ENCODE data around the gene RGS13.

RGS13 gene

GRCh38 chr1:192627901-192628300 lies 8.0 kb upstream of the RGS13 start:
- DNase-seq: no peak

GRCh38 chr1:192628396-192629057 lies 7.4 kb upstream of the RGS13 start:
- no peak for DNase-seq

DNA sequence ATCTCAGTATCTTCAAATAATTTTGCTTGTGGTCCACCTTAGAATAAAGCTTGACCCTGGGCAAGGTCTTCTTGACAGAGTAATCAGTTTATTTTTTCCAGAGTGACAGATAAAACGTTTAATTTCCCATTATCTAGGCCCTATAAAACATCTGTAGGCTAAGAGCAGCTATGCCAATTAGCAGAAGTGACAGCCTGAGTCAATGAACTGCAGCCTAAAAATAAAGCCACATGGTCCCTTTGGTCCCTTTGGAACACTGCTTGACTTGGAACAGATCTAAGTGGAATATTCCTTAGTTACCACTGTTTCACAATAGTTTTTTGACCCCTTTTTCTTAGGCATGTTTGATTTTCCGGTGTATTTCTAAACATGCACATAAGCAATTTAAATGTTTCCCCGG lies 6.3 kb upstream of the RGS13 start:
- DNase-seq: no peak

DNA sequence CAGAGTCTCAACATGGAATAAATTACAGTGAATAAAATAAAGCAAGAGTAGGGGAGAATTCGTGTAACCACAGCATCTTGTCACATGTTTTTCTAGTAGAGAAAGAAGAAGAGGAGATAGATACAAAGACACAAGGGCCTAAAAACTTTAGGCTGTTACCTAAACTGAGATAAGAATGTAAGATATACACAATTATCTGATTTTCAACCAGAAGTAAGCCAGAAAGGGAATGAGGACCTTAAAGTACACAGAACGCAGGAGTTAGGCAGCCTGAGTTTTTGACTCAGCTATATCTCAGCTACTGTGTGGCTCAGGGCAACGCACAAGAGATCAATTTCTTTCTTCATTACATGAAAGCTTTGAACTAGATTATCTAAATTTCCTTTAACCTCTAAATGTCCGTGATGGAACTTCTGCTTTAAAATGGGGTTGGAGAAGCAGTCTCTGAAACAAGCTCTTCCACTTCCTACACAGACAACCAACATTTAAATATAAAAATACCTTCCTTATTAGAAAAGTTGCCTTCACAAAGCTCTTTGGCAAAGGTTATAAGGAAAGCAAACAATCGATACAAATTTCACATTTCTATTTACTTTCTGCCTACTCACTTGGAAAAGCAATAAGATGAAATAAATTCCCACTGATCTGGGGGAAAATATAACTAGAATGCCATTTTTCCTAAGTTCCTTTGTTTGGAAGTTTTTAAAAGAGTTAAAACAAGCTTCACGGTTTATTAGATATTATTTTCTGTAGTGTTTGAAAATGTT lies 5.2 kb upstream of the RGS13 start:
- no peak for DNase-seq

DNA sequence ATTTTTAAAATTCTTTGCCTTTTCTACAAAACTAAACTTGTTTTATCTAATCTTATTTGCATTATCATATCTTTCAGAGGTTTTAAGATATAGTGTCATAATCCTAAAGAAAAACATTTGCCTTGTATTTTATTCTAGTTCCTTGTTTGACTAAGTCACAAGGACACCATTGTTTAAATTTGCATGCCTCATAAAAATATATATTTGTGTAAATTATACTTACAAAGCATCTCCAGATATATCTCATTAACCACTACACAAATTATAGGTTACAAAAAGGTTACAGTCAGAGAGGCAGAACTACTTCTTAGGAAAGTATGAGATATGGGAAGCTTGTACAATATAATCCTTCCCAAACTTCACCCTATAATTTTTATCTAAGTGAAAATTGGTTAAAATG lies 4.2 kb upstream of the RGS13 start:
- DNase-seq: no peak

GRCh38 chr1:192632188-192632587 lies 3.8 kb upstream of the RGS13 start:
- DNase-seq: no peak

GRCh38 chr1:192632641-192633532 lies 3.1 kb upstream of the RGS13 start:
- DNase-seq: no peak

- no peak for DNase-seq
These were observed 2.3 kb upstream of the RGS13 start for GRCh38 chr1:192633533-192634253.

GRCh38 chr1:192635041-192635440 lies 906 bp upstream of the RGS13 start:
- DNase-seq: no peak

- no peak for DNase-seq
These were observed 3.8 kb downstream of the RGS13 start for GRCh38 chr1:192639607-192640368.

- DNase-seq: no peak
These were observed 16.2 kb downstream of the RGS13 start for GRCh38 chr1:192652159-192652558.

DNA sequence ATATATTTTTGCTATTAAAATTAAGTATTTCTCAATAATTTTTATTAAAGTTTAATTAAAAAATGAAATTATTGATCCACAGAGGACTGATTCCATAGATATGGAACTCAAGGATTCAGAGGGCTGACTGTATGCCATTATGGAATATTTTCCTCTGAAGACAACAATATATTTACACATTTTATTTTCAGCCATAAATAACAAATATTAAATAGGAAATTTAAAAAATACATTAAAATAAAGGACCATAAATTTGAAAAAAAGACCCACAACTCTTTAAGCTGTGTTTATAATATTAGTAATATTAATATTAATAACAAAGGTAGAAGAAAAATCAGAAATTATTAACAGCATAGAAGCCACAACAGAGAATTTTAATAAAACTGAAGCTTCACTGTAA lies 18.2 kb downstream of the RGS13 start:
- no peak for DNase-seq

GRCh38 chr1:192654591-192655251 lies 18.8 kb downstream of the RGS13 start:
- DNase-seq: no peak

DNA sequence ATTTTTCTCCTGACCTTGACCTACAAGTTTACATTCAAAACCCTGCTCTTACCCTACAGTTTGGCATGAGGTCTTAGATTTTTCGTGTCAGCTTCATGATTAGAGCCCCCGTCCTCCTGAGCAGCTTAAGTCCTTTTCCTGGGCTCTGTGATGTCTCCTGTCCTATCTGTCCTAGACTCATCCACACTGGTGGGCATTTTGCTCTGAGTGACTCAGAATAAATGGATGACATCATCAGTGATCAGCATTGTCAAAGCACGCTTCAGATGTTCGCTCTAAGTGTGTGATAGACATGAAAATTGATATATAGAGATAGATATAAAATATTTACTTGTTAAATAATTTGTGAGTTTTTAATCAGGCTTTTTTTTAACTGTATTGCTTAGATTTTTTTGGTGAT lies 21.8 kb downstream of the RGS13 start:
- no peak for DNase-seq

GRCh38 chr1:192658255-192658654 lies 22.3 kb downstream of the RGS13 start:
- DNase-seq: no peak

DNA sequence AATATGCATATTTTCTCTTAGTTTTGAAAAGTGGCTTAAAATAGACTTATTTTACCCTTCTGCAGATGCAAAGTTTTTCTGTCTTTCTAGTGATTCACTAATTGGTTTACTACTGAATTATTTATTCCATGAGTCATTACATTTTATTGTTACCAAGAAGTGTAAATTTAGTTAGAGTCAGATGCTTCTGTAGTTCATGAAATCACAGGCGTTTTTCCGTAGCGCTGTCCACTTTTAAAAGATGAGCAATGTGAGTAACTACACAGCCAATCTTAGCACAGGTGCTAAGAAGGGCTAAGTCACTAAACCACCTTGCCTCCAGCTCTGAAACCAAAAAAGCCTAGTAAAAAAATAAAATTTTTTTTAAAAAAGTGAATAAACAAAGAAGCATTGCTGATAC lies 24.7 kb downstream of the RGS13 start:
- DNase-seq: no peak

DNA sequence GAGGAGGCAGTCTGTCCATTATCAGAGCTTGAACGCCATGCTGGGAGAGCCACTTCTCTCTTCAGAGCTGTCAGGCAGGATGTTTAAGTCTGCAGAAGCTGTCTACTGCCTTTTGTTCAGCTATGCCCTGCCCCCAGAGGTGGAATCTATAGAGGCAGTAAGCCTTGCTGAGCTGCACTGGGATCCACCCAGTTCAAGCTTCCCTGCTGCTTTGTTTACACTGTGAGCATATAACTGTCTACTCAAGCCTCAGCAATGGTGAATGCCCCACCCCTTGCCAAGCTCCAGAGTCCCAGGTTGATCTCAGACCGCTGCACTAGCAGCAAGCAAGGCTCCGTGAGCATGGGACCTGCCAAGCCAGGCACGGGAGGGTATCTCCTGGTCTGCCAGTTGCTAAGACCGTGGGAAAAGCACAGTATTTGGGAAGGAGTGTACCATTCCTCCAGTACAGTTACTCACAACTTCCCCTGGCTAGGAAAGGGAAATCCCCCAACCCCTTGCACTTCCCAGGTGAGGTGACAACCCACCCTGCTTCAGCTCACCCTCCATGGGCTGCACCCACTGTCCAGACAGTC lies 32.5 kb downstream of the RGS13 start:
- no peak for DNase-seq

DNA sequence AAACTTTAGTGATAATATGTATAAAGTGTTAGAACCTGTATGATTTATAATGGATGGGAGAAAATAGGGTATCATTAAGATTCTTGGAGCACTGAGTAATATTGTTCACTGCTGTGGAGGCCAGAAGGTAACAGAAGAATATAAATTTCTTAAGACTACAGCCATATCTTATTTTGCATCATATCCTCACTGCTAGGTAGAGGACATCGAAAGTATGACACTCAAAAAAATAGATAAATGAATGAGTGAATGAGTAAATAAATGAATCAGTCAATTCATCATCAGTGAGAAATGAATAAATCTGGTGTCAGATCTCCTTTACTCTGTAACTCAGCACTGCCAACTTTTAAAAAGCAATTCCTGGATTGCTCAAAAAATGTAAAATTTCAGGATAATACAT lies 33.2 kb downstream of the RGS13 start:
- no peak for DNase-seq

- DNase-seq: no peak
These were observed 39.8 kb downstream of the RGS13 start for GRCh38 chr1:192675716-192676115.

DNA sequence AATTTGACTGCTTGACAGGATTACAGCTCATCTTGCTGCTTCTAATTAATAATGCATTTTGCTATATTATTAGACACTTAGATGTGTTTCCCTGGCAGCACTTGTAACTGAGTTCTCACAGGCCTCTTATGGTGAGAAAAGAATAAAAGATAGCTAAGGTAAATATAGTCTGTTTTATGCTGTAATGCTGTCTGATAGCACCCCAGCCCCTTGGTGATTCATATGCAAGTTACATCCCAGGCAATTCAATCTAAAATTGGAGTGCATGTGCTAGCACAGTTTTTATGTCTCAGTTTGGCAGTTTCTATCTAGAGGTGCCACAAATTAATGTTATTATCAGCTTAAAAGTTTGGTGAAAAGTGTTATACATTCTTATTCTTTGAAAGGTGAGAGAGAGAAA lies 42.2 kb downstream of the RGS13 start:
- DNase-seq: no peak

DNA sequence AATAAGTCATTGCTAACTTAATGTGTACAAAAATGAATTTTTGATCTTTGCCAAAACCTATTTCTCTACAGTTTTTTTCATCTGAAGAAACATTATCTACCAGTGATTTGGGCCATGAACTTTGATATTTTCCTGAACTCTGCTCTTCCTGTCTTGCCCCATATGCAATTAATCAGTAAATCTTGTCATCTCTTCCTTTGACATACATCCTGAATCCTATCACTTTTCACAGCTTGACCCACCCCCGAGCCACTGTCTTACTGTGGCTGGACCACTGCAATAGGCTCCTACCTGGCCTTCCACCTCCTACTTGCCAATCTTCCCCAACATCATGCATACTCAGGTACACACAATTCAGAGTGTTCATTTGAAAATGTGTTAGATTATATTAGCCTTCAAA lies 46.4 kb downstream of the RGS13 start:
- no peak for DNase-seq

All from NCI-H446 (cell line).